Stimulated activated CD4-positive, alpha-beta T cell treated with anti-CD3 and anti-CD28 coated beads, Interleukin-1b, Interleukin-23, amount 100 ng/mL, for 4 hours (primary cell): ENCODE measurements around the gene IGFLR1.

Source experiments
- DNase-seq, 2 donors: peaks; one replicate each; pipeline ENCODE4 v3.0.0-alpha.2; 2020; ENCODE audit warnings: low read depth in 2 of 2

IGFLR1 gene

GRCh38 chr19:35742121-35742724 lies at the start of gene IGFLR1:
IGFLR1 (minus strand) TSS chr19:35742452; CDS start chr19:35741180, 1,272 bp downstream.
- DNase-seq: peak; percentile 39 to 48

GRCh38 chr19:35791814-35792279 lies 49.6 kb upstream of the IGFLR1 start:
- DNase-seq: no peak

GRCh38 chr19:35790981-35791813 lies 48.9 kb upstream of the IGFLR1 start:
- no peak for DNase-seq

- no peak for DNase-seq
Measured at GRCh38 chr19:35789978-35790944, 48.0 kb upstream of the IGFLR1 start.

- DNase-seq: no peak
Measured at GRCh38 chr19:35789195-35789977, 47.1 kb upstream of the IGFLR1 start.

- DNase-seq: no peak
Measured at GRCh38 chr19:35788205-35788960, 46.1 kb upstream of the IGFLR1 start.

GRCh38 chr19:35787227-35787799 lies 45.1 kb upstream of the IGFLR1 start:
- no peak for DNase-seq

GRCh38 chr19:35786299-35787160 lies 44.3 kb upstream of the IGFLR1 start:
- no peak for DNase-seq

- DNase-seq: no peak
Measured at GRCh38 chr19:35785339-35785627, 43.0 kb upstream of the IGFLR1 start.

- no peak for DNase-seq
Measured at GRCh38 chr19:35784503-35785338, 42.5 kb upstream of the IGFLR1 start.

GRCh38 chr19:35783469-35784434 lies 41.5 kb upstream of the IGFLR1 start:
- DNase-seq: no peak

GRCh38 chr19:35782589-35782988 lies 40.3 kb upstream of the IGFLR1 start:
- no peak for DNase-seq

- DNase-seq: no peak
Measured at GRCh38 chr19:35781650-35782049, 39.4 kb upstream of the IGFLR1 start.

- DNase-seq: no peak
Measured at GRCh38 chr19:35780717-35781116, 38.5 kb upstream of the IGFLR1 start.

- no peak for DNase-seq
Measured at GRCh38 chr19:35780058-35780457, 37.8 kb upstream of the IGFLR1 start.

GRCh38 chr19:35779033-35779432 lies 36.8 kb upstream of the IGFLR1 start:
- DNase-seq: no peak

- DNase-seq: no peak
Measured at GRCh38 chr19:35777961-35778360, 35.7 kb upstream of the IGFLR1 start.
